OCI-LY1 (cell line): ENCODE measurements around the gene MEA1.
"Not testable (repeated sequence)": the region's sequence is repeated elsewhere in the genome, so short reads cannot be mapped to it uniquely, and the experiment has no call there.

Source experiments
- H2AFZ ChIP-seq: fragments of 200-600 bp; sonication (generic), shearing (Covaris generic); 2 replicates; pipeline ENCODE4 v1.6.0; 2014; ENCODE audit warnings: antibody characterized with exemption, mild to moderate bottlenecking, low read length
- H3F3A ChIP-seq: fragments of 200-600 bp; sonication (generic), shearing (Covaris generic); 2 replicates; pipeline ENCODE4 v1.6.0; 2014; ENCODE audit warnings: mild to moderate bottlenecking, antibody characterized with exemption, low read length, moderate library complexity; ENCODE audit not compliant: insufficient read depth
- H3K27ac ChIP-seq: fragments of 200-600 bp; sonication (generic); 2 replicates; pipeline ENCODE4 v1.5.1; 2014; ENCODE audit warnings: low read length, mixed run types, mild to moderate bottlenecking, low read depth; ENCODE audit not compliant: poor library complexity, severe bottlenecking
- H3K27me3 ChIP-seq: fragments of 200-600 bp; sonication (generic); 2 replicates; pipeline ENCODE4 v1.6.0; 2014; ENCODE audit warnings: antibody characterized with exemption, mild to moderate bottlenecking, low read length, moderate library complexity; ENCODE audit not compliant: insufficient read depth
- H3K36me3 ChIP-seq: fragments of 200-600 bp; sonication (generic); 2 replicates; pipeline ENCODE4 v1.6.1; 2014; ENCODE audit warnings: mild to moderate bottlenecking, antibody characterized with exemption, low read length, moderate library complexity, mixed read lengths; ENCODE audit not compliant: insufficient read depth
- H3K4me1 ChIP-seq: fragments of 200-600 bp; sonication (generic); 2 replicates; pipeline ENCODE4 v1.5.1; 2014; ENCODE audit warnings: mild to moderate bottlenecking, low read length, moderate library complexity; ENCODE audit not compliant: insufficient read depth, severe bottlenecking
- H3K4me2 ChIP-seq: fragments of 200-600 bp; sonication (generic), shearing (Covaris generic); 2 replicates; pipeline ENCODE4 v1.6.1; 2014; ENCODE audit warnings: low read length
- H3K4me3 ChIP-seq: fragments of 200-600 bp; sonication (generic); 2 replicates; pipeline ENCODE4 v1.5.1; 2014; ENCODE audit warnings: low read length, low read depth, mild to moderate bottlenecking, mixed read lengths; ENCODE audit not compliant: poor library complexity, severe bottlenecking
- H3K79me2 ChIP-seq: fragments of 200-600 bp; shearing (Covaris generic); 2 replicates; pipeline ENCODE4 v1.6.1; 2016; ENCODE audit warnings: mixed run types, low read length, mixed read lengths; ENCODE audit not compliant: insufficient read depth
- H3K9ac ChIP-seq: fragments of 200-600 bp; sonication (generic), shearing (Covaris generic); 2 replicates; pipeline ENCODE4 v1.6.1; 2014; ENCODE audit warnings: mild to moderate bottlenecking, low read length, mixed read lengths
- H3K9me2 ChIP-seq: fragments of 200-600 bp; sonication (generic), shearing (Covaris generic); 2 replicates; pipeline ENCODE4 v1.6.1; 2014; ENCODE audit warnings: low read depth, mild to moderate bottlenecking, low read length, mixed read lengths
- H3K9me3 ChIP-seq: fragments of 200-600 bp; shearing (Covaris generic); 2 replicates; pipeline ENCODE4 v1.6.1; 2014; ENCODE audit warnings: low read length, mixed read lengths
- H4K20me1 ChIP-seq: fragments of 200-600 bp; sonication (generic), shearing (Covaris generic); 2 replicates; pipeline ENCODE4 v1.6.0; 2016; ENCODE audit warnings: mild to moderate bottlenecking, low read length; ENCODE audit not compliant: insufficient read depth
- CTCF ChIP-seq: fragments of 200-600 bp; sonication (generic), shearing (Covaris generic); IDR thresholded peaks from 2 replicates; pipeline ENCODE4 v1.5.1; 2017; ENCODE audit warnings: mild to moderate bottlenecking, antibody characterized with exemption, low read length, moderate library complexity, mixed read lengths
- EZH2 ChIP-seq: fragments of 200-600 bp; sonication (generic), shearing (Covaris generic); IDR thresholded peaks from 2 replicates; pipeline ENCODE4 v1.8.0; 2017; ENCODE audit warnings: borderline replicate concordance, mixed run types, mild to moderate bottlenecking, antibody characterized with exemption, low read length, moderate library complexity, mixed read lengths

MEA1 gene

GRCh38 chr6:43001843-43002242, 11.9 kb downstream of the MEA1 start:
- Histone ChIP-seq H3K79me2 (no peaks in the 10 kb centered on the region), H3K27ac (no peak overlapping the region), H3K9me2 (no peaks in the 10 kb centered on the region), H3K36me3 (peaks cover 20% of the 10 kb centered on the region), H3F3A (no peaks in the 10 kb centered on the region), H2AFZ (no peak overlapping the region), H3K27me3 (no peaks in the 10 kb centered on the region), H3K9me3 (no peaks in the 10 kb centered on the region), H3K4me1 (no peaks in the 10 kb centered on the region), H3K4me2 (no peak overlapping the region), H3K9ac (no peak overlapping the region), H4K20me1 (no peaks in the 10 kb centered on the region), H3K4me3 (no peak overlapping the region)
- TF ChIP-seq EZH2 (no peak), CTCF (no peak)

GRCh38 chr6:42998205-42998604, 15.5 kb downstream of the MEA1 start:
- not testable (repeated sequence) for H3K27ac ChIP-seq, H3K27me3 ChIP-seq, H3K4me2 ChIP-seq, H3F3A ChIP-seq, H4K20me1 ChIP-seq, H3K4me1 ChIP-seq, H3K4me3 ChIP-seq, H2AFZ ChIP-seq, H3K9ac ChIP-seq, H3K79me2 ChIP-seq, H3K9me3 ChIP-seq, H3K9me2 ChIP-seq
- peaks cover 16% of the 10 kb centered on the region; the same call in 1 of the 2 replicates for H3K36me3 ChIP-seq

GRCh38 chr6:42996513-42996912, 17.2 kb downstream of the MEA1 start:
- H3K27me3 ChIP-seq = no peaks in the 10 kb centered on the region
- H3K36me3 ChIP-seq = peaks cover 21% of the 10 kb centered on the region; the same call in 1 of the 2 replicates
- H3K9ac ChIP-seq = no peak overlapping the region
- H3K79me2 ChIP-seq = no peaks in the 10 kb centered on the region
- TF ChIP-seq EZH2 = no peak
- TF ChIP-seq CTCF = no peak
- no peaks in the 10 kb centered on the region for H4K20me1 ChIP-seq
- no peak overlapping the region for H3K27ac ChIP-seq
- no peaks in the 10 kb centered on the region for H3K9me3 ChIP-seq
- no peak overlapping the region for H2AFZ ChIP-seq
- no peak overlapping the region for H3K4me3 ChIP-seq
- peaks cover 10% of the 10 kb centered on the region for H3K4me1 ChIP-seq
- H3F3A ChIP-seq = no peaks in the 10 kb centered on the region
- H3K9me2 ChIP-seq = no peaks in the 10 kb centered on the region
- H3K4me2 ChIP-seq = no peak overlapping the region

GRCh38 chr6:42993445-42993844, 20.3 kb downstream of the MEA1 start:
- no peaks in the 10 kb centered on the region for H3K9me2 ChIP-seq
- no peaks in the 10 kb centered on the region for H3K27me3 ChIP-seq
- TF ChIP-seq CTCF = no peak
- no peaks in the 10 kb centered on the region for H3K79me2 ChIP-seq
- no peaks in the 10 kb centered on the region for H3F3A ChIP-seq
- H3K9me3 ChIP-seq = no peaks in the 10 kb centered on the region
- H2AFZ ChIP-seq = no peak overlapping the region
- H3K4me3 ChIP-seq = no peak overlapping the region
- peaks cover 40% of the 10 kb centered on the region for H3K36me3 ChIP-seq
- peaks cover 10% of the 10 kb centered on the region for H3K4me1 ChIP-seq
- no peak overlapping the region for H3K4me2 ChIP-seq
- H3K9ac ChIP-seq = no peak overlapping the region
- no peak overlapping the region for H3K27ac ChIP-seq
- no peaks in the 10 kb centered on the region for H4K20me1 ChIP-seq
